SK-N-MC (cell line): ENCODE data around the gene KLHL6.

Source experiments
- EZH2 ChIP-seq: fragments of 200-600 bp; sonication (generic); IDR thresholded peaks from one replicate; pipeline ENCODE4 v1.6.1; 2017; ENCODE audit warnings: antibody characterized with exemption
- FOXP2 ChIP-seq: optimal IDR thresholded peaks from 2 replicates; pipeline ENCODE3; 2011; ENCODE audit warnings: mild to moderate bottlenecking, moderate library complexity; ENCODE audit not compliant: insufficient read depth; ENCODE audit errors: extremely low read length, control extremely low read depth

GRCh38 chr3:183448369-183449128, 107.0 kb downstream of the KLHL6 start:
- TF ChIP-seq EZH2: no peak
- TF ChIP-seq FOXP2: no peak
